ENCODE results near the gene IARS1.

The IARS1 gene

DNA sequence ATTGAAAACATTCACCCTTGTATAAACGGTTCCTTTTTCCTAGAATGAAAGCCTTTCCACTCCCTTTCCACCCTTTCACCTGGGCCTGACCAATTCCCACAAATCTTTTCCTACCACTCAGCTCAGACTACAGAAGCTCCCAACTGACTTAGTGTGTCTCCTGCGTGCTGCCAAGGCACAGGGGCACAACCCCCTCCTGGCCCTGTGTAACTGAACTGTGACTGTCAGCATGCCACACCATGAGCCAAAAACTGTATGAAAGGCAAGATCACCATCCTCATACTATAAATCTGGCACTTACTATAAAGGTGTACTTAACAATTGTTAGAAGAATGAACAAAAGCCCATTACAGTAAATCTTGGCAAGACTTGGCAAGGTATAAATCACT lies 20.1 kb upstream of the IARS1 start:
- no peak overlapping the region for H3K4me3 Mint-ChIP-seq
- H3K27me3 Mint-ChIP-seq = no peaks in the 10 kb centered on the region
- H3K27ac Mint-ChIP-seq = peak overlapping the region; percentile 11 to 14

DNA sequence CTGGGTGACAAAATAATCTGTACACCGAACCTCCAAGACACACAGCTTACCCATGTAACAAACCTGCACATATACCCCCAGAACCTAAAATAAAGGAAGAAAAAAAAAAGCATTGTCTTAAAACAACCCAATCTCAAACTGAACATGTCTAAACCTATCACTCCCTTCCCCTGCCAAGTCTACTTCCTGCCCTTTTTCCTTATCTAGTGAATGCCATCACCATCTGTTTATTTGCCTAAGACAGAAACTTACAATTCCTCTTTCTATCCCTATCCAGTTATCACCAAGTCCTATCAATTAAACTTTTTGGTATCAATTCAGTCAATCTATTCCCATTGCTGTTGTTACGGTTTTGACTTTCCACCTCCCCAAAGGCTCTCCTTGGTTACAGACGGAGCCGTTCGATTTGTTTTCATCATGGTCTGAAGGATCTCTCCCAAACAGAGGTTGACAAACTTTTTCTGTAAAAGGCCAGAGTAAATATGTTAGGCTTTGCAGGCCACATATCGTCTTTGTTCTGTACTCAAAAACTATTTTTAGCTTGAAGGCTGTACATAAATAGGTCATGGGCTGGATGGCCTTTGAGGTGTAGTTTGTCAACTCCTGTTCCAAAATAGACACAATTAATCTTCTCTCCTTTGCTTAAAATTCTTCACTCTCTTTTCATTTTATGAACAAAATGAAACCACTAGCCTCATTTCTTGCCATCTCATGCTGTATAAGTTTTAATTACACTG lies 19.6 kb upstream of the IARS1 start:
- peak overlapping the region; percentile 11 to 14 for H3K27ac Mint-ChIP-seq
- no peaks in the 10 kb centered on the region for H3K27me3 Mint-ChIP-seq
- peaks cover 14 to 26% of the 10 kb centered on the region in 2 donors for H3K4me1 Mint-ChIP-seq (ENCODE audit: low read depth in 2 of 2)
- H3K4me3 Mint-ChIP-seq = no peak overlapping the region
- no peaks in the 10 kb centered on the region for H3K9me3 Mint-ChIP-seq
- H3K36me3 Mint-ChIP-seq (ENCODE audit: insufficient read depth) = peaks cover 52% of the 10 kb centered on the region
- DNase-seq (no peak), ATAC-seq (replicated peaks) (no peak)

More for the DNA sequence above, 20.1 kb upstream of the IARS1 start:
- H3K4me1 Mint-ChIP-seq (ENCODE audit: low read depth in 2 of 2) = peaks cover 14 to 26% of the 10 kb centered on the region in 2 donors
- no peak for ATAC-seq (replicated peaks)
- no peak for DNase-seq
- peaks cover 52% of the 10 kb centered on the region for H3K36me3 Mint-ChIP-seq (ENCODE audit: insufficient read depth)
- H3K9me3 Mint-ChIP-seq = no peaks in the 10 kb centered on the region

DNA sequence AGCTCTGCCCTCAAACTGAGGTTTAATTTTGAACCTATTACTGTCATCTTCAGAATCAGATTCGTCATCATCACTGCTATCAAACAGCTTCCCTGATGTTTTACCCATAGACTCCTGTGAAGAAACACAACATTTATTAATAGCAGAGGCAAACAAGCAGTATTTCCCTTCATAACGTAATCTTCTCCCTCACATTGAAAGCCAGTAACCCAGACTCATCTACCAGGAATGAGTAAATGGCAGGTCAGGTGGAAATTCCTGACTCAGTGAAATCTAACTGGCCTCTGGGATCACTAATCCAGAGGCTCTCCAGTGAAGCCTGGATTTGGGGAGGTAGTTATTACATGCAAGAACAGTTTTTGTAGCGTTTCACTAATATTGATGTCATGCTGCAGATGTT lies 17.1 kb upstream of the IARS1 start:
- peak overlapping the region in 1 of 2 donors; percentile 3 for H3K27ac Mint-ChIP-seq
- H3K9me3 Mint-ChIP-seq = no peaks in the 10 kb centered on the region

DNA sequence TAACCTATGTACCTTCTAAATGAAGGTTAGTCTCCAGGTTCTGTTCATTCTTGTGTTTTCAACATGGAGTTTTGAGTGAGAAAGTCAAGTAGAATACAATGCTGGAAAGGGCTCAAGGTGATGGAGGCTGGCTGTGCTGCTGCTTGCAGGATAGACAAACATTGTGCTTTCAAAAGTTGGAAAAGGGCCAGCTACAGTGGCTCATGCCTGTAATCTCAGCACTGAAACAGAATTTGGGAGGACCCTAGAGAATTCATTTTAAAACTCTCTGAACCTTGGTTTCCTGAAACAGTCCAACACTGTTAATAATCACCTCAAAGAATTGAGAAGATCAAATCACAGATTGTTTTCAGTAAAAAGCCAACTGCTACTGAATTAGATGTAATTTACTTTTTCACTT lies 15.4 kb upstream of the IARS1 start:
- H3K4me1 Mint-ChIP-seq (ENCODE audit: low read depth in 2 of 2) = peaks cover 10 to 20% of the 10 kb centered on the region in 2 donors
- peaks cover 55% of the 10 kb centered on the region for H3K36me3 Mint-ChIP-seq (ENCODE audit: insufficient read depth)
- H3K27ac Mint-ChIP-seq = no peak overlapping the region
- DNase-seq (no peak), ATAC-seq (replicated peaks) (no peak)
- H3K9me3 Mint-ChIP-seq = no peaks in the 10 kb centered on the region
- no peak overlapping the region for H3K4me3 Mint-ChIP-seq
- H3K27me3 Mint-ChIP-seq = no peaks in the 10 kb centered on the region

More for the DNA sequence above, 17.1 kb upstream of the IARS1 start:
- ATAC-seq (replicated peaks) (no peak), DNase-seq (no peak)
- H3K4me3 Mint-ChIP-seq = no peak overlapping the region
- peaks cover 14 to 26% of the 10 kb centered on the region in 2 donors for H3K4me1 Mint-ChIP-seq (ENCODE audit: low read depth in 2 of 2)
- H3K27me3 Mint-ChIP-seq = no peaks in the 10 kb centered on the region
- peaks cover 53% of the 10 kb centered on the region for H3K36me3 Mint-ChIP-seq (ENCODE audit: insufficient read depth)

DNA sequence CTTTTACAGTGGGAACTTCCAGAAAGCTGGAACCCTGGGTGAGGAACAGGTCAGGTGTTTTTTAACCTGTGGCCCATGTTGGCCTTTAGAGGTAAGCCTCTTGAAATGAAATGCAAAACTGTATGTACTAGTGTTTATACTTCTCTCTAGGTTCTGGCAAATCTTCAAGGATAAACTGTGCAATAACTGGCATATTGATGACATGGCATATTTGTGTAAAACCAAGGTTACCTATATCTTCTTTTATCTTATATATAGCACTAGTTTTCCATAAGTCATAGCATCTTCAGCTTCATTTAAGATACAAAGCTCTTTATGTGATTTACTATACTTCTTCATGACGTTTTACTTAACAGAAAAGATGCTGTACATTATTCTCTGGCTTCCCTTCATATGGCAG lies 7.4 kb upstream of the IARS1 start:
- ATAC-seq (replicated peaks) (no peak), DNase-seq (no peak)
- no peaks in the 10 kb centered on the region for H3K27me3 Mint-ChIP-seq
- H3K4me1 Mint-ChIP-seq (ENCODE audit: low read depth in 2 of 2) = peaks cover 0 to 9% of the 10 kb centered on the region in 2 donors
- H3K4me3 Mint-ChIP-seq = no peak overlapping the region
- peaks cover 62% of the 10 kb centered on the region for H3K36me3 Mint-ChIP-seq (ENCODE audit: insufficient read depth)
- no peaks in the 10 kb centered on the region for H3K9me3 Mint-ChIP-seq
- H3K27ac Mint-ChIP-seq = peak overlapping the region in 1 of 2 donors; percentile 31

DNA sequence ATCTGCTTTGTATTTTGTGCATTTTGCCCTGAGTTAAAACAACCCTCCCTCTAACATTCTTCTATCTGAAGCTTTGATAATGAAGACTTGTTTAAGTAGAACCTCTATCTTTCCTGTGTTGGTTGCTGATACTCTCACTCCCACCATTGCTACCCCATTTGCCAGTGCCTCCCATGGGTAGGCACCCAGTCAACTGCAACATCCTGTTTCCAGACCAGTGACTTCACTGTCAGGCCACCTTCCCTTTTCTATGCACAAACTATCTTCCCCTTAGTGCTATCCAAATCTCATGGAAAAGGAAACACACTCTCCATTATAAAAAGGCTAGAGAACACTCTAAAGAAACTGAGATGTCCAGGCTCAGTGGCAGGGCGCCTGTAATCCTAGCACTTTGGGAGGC lies 5.6 kb upstream of the IARS1 start:
- peak overlapping the region in 1 of 2 donors; percentile 2 for H3K27ac Mint-ChIP-seq
- no peak for DNase-seq
- peaks cover 57% of the 10 kb centered on the region for H3K36me3 Mint-ChIP-seq (ENCODE audit: insufficient read depth)

DNA sequence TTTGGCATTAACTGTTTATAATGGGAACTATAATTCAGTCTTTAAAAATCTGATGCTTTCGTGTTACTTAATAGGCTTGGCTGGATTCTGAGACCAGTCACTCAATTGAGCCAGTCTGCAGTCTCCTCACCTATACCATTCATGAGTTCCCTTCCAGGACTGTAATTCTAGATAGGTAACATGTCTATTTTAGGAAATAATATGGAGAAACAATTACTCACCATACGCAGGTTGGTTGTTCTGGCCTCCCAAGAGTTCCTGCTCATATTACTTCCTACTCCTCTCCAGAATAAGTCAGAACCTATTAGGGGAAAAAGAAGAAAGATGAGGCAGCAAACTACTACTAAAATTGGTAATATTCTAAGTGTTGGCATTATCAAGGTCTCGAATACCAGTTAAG lies 4.5 kb upstream of the IARS1 start:
- Mint-ChIP-seq H3K4me1 (ENCODE audit: low read depth in 2 of 2) (peaks cover 15 to 24% of the 10 kb centered on the region in 2 donors), H3K9me3 (no peaks in the 10 kb centered on the region), H3K27ac (peak overlapping the region; percentile 90 to 91), H3K4me3 (peak overlapping the region; percentile 46 to 64), H3K36me3 (ENCODE audit: insufficient read depth) (peaks cover 59% of the 10 kb centered on the region), H3K27me3 (no peaks in the 10 kb centered on the region)
- no peak for DNase-seq
- no peak for ATAC-seq (replicated peaks)

More for the DNA sequence above, 5.6 kb upstream of the IARS1 start:
- Mint-ChIP-seq H3K4me1 (ENCODE audit: low read depth in 2 of 2) (peaks cover 8 to 17% of the 10 kb centered on the region in 2 donors), H3K27me3 (no peaks in the 10 kb centered on the region), H3K4me3 (no peak overlapping the region), H3K9me3 (no peaks in the 10 kb centered on the region)
- ATAC-seq (replicated peaks) = no peak

DNA sequence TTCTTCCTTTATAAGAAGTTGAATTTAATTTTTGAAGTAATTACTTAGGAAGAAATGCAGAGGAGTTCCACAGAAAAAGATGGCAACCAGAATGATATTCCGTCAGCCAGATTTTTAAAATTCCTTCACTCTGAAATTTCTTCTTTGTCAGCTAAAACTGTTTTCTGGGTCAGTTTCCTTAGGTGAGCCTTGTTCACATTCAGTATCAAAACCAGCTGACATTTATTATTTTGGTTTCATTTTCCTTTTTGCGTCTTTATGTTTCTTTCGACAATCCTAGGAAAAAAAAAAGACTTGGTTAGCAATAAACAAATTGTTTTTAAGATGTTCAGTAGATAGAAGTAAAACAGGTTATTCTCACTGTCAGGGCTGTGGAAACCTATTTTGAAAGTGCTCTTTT lies 4.1 kb upstream of the IARS1 start:
- ATAC-seq (replicated peaks) (no peak), DNase-seq (no peak)
- Mint-ChIP-seq H3K9me3 (no peaks in the 10 kb centered on the region), H3K27ac (peak overlapping the region; percentile 90 to 91), H3K4me1 (ENCODE audit: low read depth in 2 of 2) (peaks cover 20 to 25% of the 10 kb centered on the region in 2 donors), H3K36me3 (ENCODE audit: insufficient read depth) (peaks cover 55% of the 10 kb centered on the region), H3K27me3 (no peaks in the 10 kb centered on the region), H3K4me3 (peak overlapping the region; percentile 46 to 64)

DNA sequence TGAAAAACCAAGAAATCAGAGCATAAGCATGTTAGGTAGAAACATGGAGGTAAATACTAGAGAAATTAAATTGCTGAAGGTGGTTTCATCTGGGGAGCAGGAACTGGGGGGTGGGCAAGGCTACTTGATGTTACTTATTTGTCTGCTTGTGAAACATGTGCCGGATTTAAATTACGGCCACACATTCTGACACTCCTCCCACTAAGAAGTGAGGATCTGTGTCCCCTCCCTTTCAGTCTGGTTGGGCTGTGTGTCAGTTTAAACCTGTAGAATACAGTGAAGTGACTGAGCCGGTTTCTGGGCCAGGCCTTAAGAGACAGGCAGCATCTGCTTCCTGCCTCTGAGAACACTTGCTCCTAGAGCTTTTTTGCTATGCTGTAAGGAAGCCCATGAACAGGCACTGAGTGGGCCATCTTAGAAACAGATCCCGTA lies 2.3 kb upstream of the IARS1 start:
- no peaks in the 10 kb centered on the region for H3K9me3 Mint-ChIP-seq
- no peak for DNase-seq
- peaks cover 48% of the 10 kb centered on the region for H3K36me3 Mint-ChIP-seq (ENCODE audit: insufficient read depth)
- H3K4me3 Mint-ChIP-seq = no peak overlapping the region
- peak overlapping the region in 1 of 2 donors; percentile 96 for H3K27ac Mint-ChIP-seq
- H3K4me1 Mint-ChIP-seq (ENCODE audit: low read depth in 2 of 2) = peaks cover 28 to 37% of the 10 kb centered on the region in 2 donors
- no peak for ATAC-seq (replicated peaks)
- H3K27me3 Mint-ChIP-seq = no peaks in the 10 kb centered on the region

DNA sequence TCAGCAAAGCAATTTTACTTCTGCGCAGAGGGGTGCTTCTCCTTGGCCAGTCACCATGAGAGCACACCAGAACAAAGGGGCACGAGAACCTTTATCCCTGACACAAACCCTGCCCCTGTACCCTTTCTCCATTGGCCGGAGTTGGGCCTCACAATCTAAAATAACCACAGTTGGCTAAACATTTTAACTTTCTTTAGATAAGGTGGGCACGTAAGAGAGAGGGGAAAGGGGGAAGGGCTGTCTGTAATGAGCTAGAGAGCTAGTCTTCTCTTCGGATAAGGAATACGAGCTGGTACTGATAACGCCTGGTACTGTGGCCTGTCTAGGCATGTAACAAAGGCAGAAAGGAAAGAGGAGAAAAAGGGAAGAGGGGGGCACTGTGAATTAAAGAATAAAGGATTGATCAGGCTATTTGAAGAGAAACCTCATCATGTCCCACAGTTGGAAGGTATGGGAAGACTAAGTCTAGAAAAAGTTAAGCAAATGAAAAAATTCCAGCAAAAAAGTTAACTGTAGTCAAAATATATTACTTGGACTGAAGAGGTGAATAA lies 1.8 kb upstream of the IARS1 start:
- Mint-ChIP-seq H3K27ac (peak overlapping the region in 1 of 2 donors; percentile 96), H3K27me3 (no peaks in the 10 kb centered on the region), H3K36me3 (ENCODE audit: insufficient read depth) (peaks cover 42% of the 10 kb centered on the region), H3K4me3 (peak overlapping the region in 1 of 2 donors; percentile 7), H3K9me3 (no peaks in the 10 kb centered on the region), H3K4me1 (ENCODE audit: low read depth in 2 of 2) (peaks cover 28 to 38% of the 10 kb centered on the region in 2 donors)
- DNase-seq (no peak), ATAC-seq (replicated peaks) (no peak)

DNA sequence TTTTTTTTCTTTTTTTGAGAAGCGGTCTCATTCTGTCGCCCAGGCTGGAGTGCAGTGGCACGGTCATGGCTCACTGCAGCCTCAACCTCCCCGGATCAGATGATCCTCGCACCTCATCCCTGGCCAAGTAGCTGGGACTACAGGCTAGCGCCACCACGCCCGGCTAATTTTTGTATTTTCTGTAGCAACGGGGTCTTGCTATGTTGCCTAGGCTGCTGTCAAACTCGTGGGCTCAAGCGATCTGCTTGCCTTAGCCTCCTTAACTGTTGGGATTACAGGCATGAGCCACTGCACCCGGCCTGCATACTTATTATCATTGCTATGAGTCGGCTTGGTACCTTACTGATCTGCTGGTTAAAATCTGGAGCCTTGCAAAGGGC lies 790 bp upstream of the IARS1 start:
- ATAC-seq (replicated peaks) (no peak), DNase-seq (peak in 2 of 3 experiments; percentile 4 to 8)
- Mint-ChIP-seq H3K27me3 (no peaks in the 10 kb centered on the region), H3K4me3 (peak overlapping the region; percentile 93 to 99), H3K27ac (peak overlapping the region; percentile 96 to 99), H3K4me1 (ENCODE audit: low read depth in 2 of 2) (peaks cover 28 to 42% of the 10 kb centered on the region in 2 donors), H3K36me3 (ENCODE audit: insufficient read depth) (peaks cover 33% of the 10 kb centered on the region), H3K9me3 (no peaks in the 10 kb centered on the region)

DNA sequence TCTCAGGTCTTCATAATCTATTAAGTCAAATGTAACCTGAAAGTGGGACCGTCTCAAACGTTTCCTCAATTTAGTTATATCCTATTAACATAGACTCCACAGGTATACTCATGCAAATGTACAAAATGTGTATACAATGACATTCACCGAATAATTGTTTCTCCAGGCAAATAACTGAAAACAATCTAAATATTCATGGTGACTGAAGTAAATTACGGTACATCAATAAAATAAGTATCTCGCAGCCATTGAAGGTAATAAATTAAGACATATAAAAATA lies 482 bp downstream of the IARS1 start:
- Mint-ChIP-seq H3K36me3 (ENCODE audit: insufficient read depth) (peaks cover 43% of the 10 kb centered on the region), H3K27ac (peak overlapping the region; percentile 96 to 99), H3K27me3 (no peaks in the 10 kb centered on the region), H3K9me3 (no peaks in the 10 kb centered on the region), H3K4me1 (ENCODE audit: low read depth in 2 of 2) (peaks cover 30 to 47% of the 10 kb centered on the region in 2 donors), H3K4me3 (peak overlapping the region; percentile 93 to 99)
- ATAC-seq (replicated peaks) (no peak), DNase-seq (no peak)

DNA sequence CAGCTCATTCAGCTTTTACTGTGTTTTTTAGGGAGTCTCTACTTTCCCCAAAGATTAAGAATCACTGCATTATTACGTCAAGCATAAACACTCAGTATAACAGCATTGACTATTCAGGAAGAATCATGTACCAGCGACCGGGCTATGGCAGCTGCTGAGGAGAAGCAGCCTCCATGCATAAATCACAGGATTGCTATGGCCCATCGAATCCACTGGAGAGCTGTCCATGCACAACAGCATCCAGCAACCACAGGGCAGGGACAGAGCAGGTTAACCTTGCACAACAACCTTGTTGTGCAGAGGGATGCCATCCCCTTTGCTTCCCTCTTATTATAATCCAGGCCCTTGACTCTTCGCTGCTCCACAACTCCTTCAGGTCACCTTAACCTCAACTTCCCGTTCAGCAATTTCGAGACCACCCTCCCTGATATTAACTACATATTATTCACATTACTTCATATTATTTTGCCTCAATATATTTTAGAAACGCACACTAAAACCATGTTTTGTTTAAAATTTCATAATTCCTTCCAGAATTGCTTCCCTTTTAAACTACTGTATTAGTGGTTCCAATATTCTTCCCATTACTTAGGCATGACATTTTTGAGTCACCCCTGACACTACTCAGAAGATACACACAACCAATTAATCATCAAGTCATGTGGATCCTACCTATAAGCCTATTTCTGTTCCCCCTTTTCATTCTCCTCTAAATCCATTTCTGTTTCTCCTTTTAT lies 991 bp downstream of the IARS1 start:
- Mint-ChIP-seq H3K27ac (peak overlapping the region; percentile 96 to 99), H3K9me3 (no peaks in the 10 kb centered on the region), H3K36me3 (ENCODE audit: insufficient read depth) (peaks cover 43% of the 10 kb centered on the region), H3K4me3 (peak overlapping the region; percentile 93 to 99), H3K4me1 (ENCODE audit: low read depth in 2 of 2) (peaks cover 30 to 47% of the 10 kb centered on the region in 2 donors), H3K27me3 (no peaks in the 10 kb centered on the region)
- DNase-seq (no peak), ATAC-seq (replicated peaks) (no peak)

DNA sequence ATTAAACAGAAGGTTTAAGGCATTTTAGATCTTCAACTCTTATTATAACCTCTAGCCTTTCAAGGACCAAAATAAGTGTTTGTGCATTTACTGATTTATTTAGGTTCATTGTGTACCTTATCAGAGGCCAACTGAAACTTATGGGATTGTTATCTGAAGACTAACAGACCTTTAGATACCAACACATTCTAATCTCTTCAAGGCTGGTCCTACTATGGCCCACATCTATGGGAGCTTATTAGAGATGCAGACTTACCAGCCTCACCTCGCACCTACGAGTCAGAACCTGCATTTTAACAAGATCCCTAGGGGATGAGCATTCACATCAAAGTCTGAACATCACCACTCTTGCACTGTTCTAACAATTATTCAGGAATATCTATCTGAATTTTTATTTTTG lies 1.9 kb downstream of the IARS1 start:
- Mint-ChIP-seq H3K4me1 (ENCODE audit: low read depth in 2 of 2) (peaks cover 30 to 43% of the 10 kb centered on the region in 2 donors), H3K27ac (peak overlapping the region in 1 of 2 donors; percentile 1), H3K4me3 (no peak overlapping the region), H3K27me3 (no peaks in the 10 kb centered on the region), H3K9me3 (no peaks in the 10 kb centered on the region), H3K36me3 (ENCODE audit: insufficient read depth) (peaks cover 46% of the 10 kb centered on the region)
- ATAC-seq (replicated peaks) = no peak
- no peak for DNase-seq
